ENCODE measurements around the gene NMT1. TPM values are rescaled to one million over a fixed set of nuclear protein-coding genes. Genes with fewer than 3 reads are reported as not detected.

NMT1 gene
- total RNA-seq, 1 donor from 2014 or later: 97.9 TPM

- DNase-seq (ENCODE audit: extremely low spot score, unreplicated experiment): peak; percentile 94
- peak overlapping the region; percentile 99 for H3K4me3 Mint-ChIP-seq (ENCODE audit: unreplicated experiment)
- peak; percentile 87 for TF ChIP-seq CTCF (IDR thresholded peaks at IDR 0.05)
- H3K27me3 Mint-ChIP-seq (ENCODE audit: unreplicated experiment): no peaks in the 10 kb centered on the region
- no peaks in the 10 kb centered on the region for H3K9me3 Mint-ChIP-seq (ENCODE audit: unreplicated experiment)
- H3K36me3 Mint-ChIP-seq (ENCODE audit: unreplicated experiment): peaks cover 1% of the 10 kb centered on the region
- H3K27ac Mint-ChIP-seq (ENCODE audit: unreplicated experiment): peak overlapping the region; percentile 100
- H3K4me1 Mint-ChIP-seq (ENCODE audit: unreplicated experiment): peaks cover 33% of the 10 kb centered on the region
Measured at GRCh38 chr17:45149037-45149668, 88.0 kb downstream of the NMT1 start.

GRCh38 chr17:45149669-45150664 lies 88.8 kb downstream of the NMT1 start:
- Mint-ChIP-seq H3K9me3 (ENCODE audit: unreplicated experiment) (no peaks in the 10 kb centered on the region), H3K36me3 (ENCODE audit: unreplicated experiment) (peaks cover 1% of the 10 kb centered on the region), H3K27ac (ENCODE audit: unreplicated experiment) (peak overlapping the region; percentile 100), H3K27me3 (ENCODE audit: unreplicated experiment) (no peaks in the 10 kb centered on the region), H3K4me1 (ENCODE audit: unreplicated experiment) (peaks cover 33% of the 10 kb centered on the region), H3K4me3 (ENCODE audit: unreplicated experiment) (peak overlapping the region; percentile 99)
- DNase-seq (ENCODE audit: extremely low spot score, unreplicated experiment): no peak
- TF ChIP-seq CTCF (IDR thresholded peaks at IDR 0.05): no peak

GRCh38 chr17:45150911-45151809 lies 90.0 kb downstream of the NMT1 start:
- no peak for TF ChIP-seq CTCF (IDR thresholded peaks at IDR 0.05)
- Mint-ChIP-seq H3K4me1 (ENCODE audit: unreplicated experiment) (peaks cover 32% of the 10 kb centered on the region), H3K9me3 (ENCODE audit: unreplicated experiment) (no peaks in the 10 kb centered on the region), H3K36me3 (ENCODE audit: unreplicated experiment) (peaks cover 1% of the 10 kb centered on the region), H3K27ac (ENCODE audit: unreplicated experiment) (peak overlapping the region; percentile 80), H3K27me3 (ENCODE audit: unreplicated experiment) (no peaks in the 10 kb centered on the region), H3K4me3 (ENCODE audit: unreplicated experiment) (peak overlapping the region; percentile 99)
- no peak for DNase-seq (ENCODE audit: extremely low spot score, unreplicated experiment)

GRCh38 chr17:45155029-45155428 lies 93.9 kb downstream of the NMT1 start:
- Mint-ChIP-seq H3K36me3 (ENCODE audit: unreplicated experiment) (peaks cover 4% of the 10 kb centered on the region), H3K4me1 (ENCODE audit: unreplicated experiment) (peaks cover 40% of the 10 kb centered on the region), H3K4me3 (ENCODE audit: unreplicated experiment) (no peak overlapping the region), H3K27ac (ENCODE audit: unreplicated experiment) (no peak overlapping the region), H3K27me3 (ENCODE audit: unreplicated experiment) (no peaks in the 10 kb centered on the region), H3K9me3 (ENCODE audit: unreplicated experiment) (no peaks in the 10 kb centered on the region)
- TF ChIP-seq CTCF (IDR thresholded peaks at IDR 0.05): no peak
- DNase-seq (ENCODE audit: extremely low spot score, unreplicated experiment): no peak
